ENCODE data around the gene CREB3L2.

CREB3L2 gene

DNA sequence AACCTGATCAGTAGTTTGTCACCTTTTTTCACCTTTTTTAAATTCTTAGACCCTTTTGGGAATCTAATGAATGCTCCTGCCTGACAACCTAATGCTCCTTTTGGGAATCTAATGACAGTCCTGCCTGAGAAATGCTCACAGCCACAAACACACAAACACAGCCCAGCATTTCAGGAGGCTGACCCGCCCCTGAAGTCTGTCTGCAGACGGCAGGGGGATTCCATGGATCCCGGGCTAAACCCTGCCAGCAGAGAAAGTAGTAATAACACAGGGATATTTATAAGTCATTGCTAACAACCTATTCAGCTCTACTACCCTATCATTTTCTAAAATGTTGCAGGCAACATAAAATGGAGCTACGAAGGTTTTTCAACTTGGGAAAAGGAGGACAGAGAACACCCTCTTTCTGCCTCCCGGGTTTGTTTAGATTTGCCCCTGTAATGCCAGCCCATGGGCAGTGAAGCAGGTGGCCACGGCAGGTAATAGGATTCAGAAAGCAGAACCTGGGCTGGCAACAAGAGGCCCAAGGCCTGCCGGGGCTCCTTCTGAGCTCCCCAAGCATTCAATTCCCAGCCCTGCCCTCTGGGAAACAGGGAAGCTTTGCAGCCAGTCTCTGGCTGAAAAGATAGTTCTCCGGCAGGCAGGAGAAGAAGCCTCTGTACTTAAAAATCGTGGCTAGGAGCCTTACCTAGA is 65.2 kb downstream of the CREB3L2 start:
- H3K9me3 ChIP-seq (ENCODE audit: control insufficient read depth in 1 of 2, low read length in 2 of 2), result no peaks in the 10 kb centered on the region
- H3K27ac ChIP-seq (ENCODE audit: low read length), result peak overlapping the region; percentile 68
- H3K36me3 ChIP-seq (ENCODE audit: control insufficient read depth in 1 of 2, insufficient read depth in 2 of 2, low read length in 2 of 2), result no peaks in the 10 kb centered on the region
- peaks cover 33 to 37% of the 10 kb centered on the region in 2 donors for H3K4me1 ChIP-seq (ENCODE audit: control insufficient read depth in 1 of 2, insufficient read depth in 2 of 2, low read length in 2 of 2)
- H3K27me3 ChIP-seq (ENCODE audit: low read depth, low read length), result no peaks in the 10 kb centered on the region
- H3K4me3 ChIP-seq (ENCODE audit: low read depth in 1 of 2, low read length in 2 of 2), result peak overlapping the region in 1 of 2 donors; percentile 28

DNA sequence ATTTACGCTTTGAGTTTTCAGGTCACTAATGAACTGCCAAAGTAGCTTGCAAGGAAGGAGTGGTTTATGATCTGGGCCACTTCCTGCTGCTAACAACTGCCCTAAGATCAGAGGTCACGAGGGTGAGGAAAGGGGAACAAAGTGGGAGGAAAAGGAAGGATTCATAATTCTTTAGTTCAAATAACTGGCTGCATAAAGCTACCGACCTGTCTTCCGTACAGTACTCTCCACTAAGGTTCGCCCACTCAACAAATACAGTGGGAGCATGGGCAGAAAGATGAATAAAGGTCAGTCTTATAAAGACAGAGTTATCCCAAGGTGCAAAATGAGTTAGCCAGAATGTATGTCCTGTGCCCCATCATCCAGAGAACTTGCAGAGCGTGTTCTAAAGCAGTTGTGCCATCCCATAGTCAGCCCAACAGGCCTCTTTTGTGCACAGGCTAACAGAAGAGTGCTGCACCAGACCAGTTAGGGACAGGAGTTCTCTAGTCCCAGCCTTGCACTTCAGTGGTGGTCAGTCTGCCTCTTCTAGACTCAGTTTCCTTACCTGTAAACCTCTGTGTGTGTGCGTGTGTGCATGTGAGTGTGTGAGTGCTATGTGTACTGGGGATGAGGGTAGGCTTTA is 65.9 kb downstream of the CREB3L2 start:
- no peaks in the 10 kb centered on the region for H3K9me3 ChIP-seq (ENCODE audit: control insufficient read depth in 1 of 2, low read length in 2 of 2)
- peak overlapping the region; percentile 68 for H3K27ac ChIP-seq (ENCODE audit: low read length)
- H3K36me3 ChIP-seq (ENCODE audit: control insufficient read depth in 1 of 2, insufficient read depth in 2 of 2, low read length in 2 of 2), result no peaks in the 10 kb centered on the region
- peaks cover 27 to 37% of the 10 kb centered on the region in 2 donors for H3K4me1 ChIP-seq (ENCODE audit: control insufficient read depth in 1 of 2, insufficient read depth in 2 of 2, low read length in 2 of 2)
- peak overlapping the region in 1 of 2 donors; percentile 28 for H3K4me3 ChIP-seq (ENCODE audit: low read depth in 1 of 2, low read length in 2 of 2)
- H3K27me3 ChIP-seq (ENCODE audit: low read depth, low read length), result no peaks in the 10 kb centered on the region

DNA sequence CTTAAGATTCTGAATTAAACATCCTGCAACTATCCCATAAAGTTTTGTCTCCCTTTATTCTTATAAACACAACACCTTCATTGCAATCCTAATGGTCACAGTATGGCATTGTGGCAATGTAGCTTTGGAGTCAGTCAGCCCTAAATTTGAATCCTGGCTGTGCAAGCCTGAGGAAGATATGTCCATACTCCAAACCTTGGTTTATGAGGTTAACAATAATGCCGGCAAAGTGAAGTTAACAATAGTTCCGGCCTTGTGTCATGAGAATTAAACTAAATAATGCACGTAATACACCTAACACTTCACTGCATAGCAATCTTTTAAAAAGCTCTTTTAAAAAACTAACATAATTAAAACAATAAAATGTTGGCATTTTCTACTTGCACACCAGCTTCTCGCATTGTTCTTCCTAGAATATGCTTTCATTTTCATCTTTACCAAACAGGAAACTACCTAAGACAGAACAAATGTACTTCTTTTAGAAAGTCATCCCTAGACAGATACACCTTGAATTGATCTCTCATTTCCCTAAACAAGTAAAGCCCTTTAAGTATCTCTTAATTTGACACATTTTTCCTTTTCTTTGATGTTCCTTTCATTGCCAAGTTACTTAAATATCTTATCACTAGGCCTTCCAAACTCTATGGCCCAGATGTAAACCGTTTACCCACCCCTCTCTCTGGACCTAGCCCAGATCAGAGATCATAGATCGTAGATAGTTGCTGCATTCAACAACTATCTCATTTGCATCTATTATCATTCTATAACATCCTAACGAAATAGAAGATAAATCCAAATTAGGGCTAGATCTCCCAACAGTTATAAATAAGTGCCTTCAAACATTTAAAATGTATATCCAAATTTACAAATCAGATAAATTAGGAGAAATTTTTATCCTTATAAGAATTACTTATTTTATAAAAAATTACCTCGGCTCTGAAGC is 66.7 kb downstream of the CREB3L2 start:
- Histone ChIP-seq H3K4me1 (ENCODE audit: control insufficient read depth in 1 of 2, insufficient read depth in 2 of 2, low read length in 2 of 2) (peaks cover 27 to 37% of the 10 kb centered on the region in 2 donors), H3K27me3 (ENCODE audit: low read depth, low read length) (no peaks in the 10 kb centered on the region), H3K9me3 (ENCODE audit: control insufficient read depth in 1 of 2, low read length in 2 of 2) (no peaks in the 10 kb centered on the region), H3K4me3 (ENCODE audit: low read depth in 1 of 2, low read length in 2 of 2) (peak overlapping the region in 1 of 2 donors; percentile 60), H3K36me3 (ENCODE audit: control insufficient read depth in 1 of 2, insufficient read depth in 2 of 2, low read length in 2 of 2) (no peaks in the 10 kb centered on the region), H3K27ac (ENCODE audit: low read length) (peak overlapping the region; percentile 68)

- Histone ChIP-seq H3K4me1 (ENCODE audit: control insufficient read depth in 1 of 2, insufficient read depth in 2 of 2, low read length in 2 of 2) (peaks cover 27 to 37% of the 10 kb centered on the region in 2 donors), H3K27ac (ENCODE audit: low read length) (peak overlapping the region; percentile 68), H3K36me3 (ENCODE audit: control insufficient read depth in 1 of 2, insufficient read depth in 2 of 2, low read length in 2 of 2) (no peaks in the 10 kb centered on the region), H3K27me3 (ENCODE audit: low read depth, low read length) (no peaks in the 10 kb centered on the region), H3K4me3 (ENCODE audit: low read depth in 1 of 2, low read length in 2 of 2) (peak overlapping the region in 1 of 2 donors; percentile 60), H3K9me3 (ENCODE audit: control insufficient read depth in 1 of 2, low read length in 2 of 2) (no peaks in the 10 kb centered on the region)
These were observed 67.6 kb downstream of the CREB3L2 start for GRCh38 chr7:137934176-137934826.

DNA sequence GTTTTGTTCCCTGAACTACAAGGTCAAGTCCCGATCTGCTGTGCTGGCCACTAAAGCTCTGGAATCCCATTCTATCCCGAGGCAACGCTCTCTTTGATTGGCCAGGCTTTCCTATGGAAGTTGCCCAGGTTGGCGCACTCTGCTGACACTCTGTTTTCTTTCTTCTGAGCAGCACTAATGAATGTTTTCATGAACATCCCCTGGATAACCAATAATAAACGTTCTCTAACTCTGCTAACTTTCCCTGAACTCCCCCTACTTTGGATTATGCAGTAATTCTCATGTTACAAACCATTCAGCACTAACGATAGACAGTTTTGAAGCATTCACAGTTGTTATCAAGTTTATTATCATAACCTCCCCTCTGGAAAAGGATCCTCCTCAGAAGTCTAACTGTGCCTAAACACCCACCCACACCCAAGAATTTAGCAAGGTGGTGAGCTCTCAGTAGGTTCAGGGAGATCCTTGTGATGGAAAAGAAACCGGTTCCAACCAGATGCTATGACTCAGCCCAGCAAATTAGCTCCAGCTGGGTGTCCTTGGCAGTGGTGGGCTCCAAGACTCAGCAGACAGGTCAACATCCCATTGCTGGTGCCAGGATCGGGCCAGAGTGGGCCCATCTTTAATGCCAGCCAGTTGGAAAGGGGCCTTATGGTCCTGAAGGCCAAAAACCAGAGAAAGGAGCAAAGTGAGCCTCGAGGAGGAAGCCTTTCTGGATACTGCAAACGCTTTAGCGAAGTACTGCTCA is 68.4 kb downstream of the CREB3L2 start:
- no peaks in the 10 kb centered on the region for H3K36me3 ChIP-seq (ENCODE audit: control insufficient read depth in 1 of 2, insufficient read depth in 2 of 2, low read length in 2 of 2)
- peak overlapping the region; percentile 68 for H3K27ac ChIP-seq (ENCODE audit: low read length)
- no peak overlapping the region for H3K4me3 ChIP-seq (ENCODE audit: low read depth in 1 of 2, low read length in 2 of 2)
- no peaks in the 10 kb centered on the region for H3K27me3 ChIP-seq (ENCODE audit: low read depth, low read length)
- H3K4me1 ChIP-seq (ENCODE audit: control insufficient read depth in 1 of 2, insufficient read depth in 2 of 2, low read length in 2 of 2), result peaks cover 27 to 37% of the 10 kb centered on the region in 2 donors
- H3K9me3 ChIP-seq (ENCODE audit: control insufficient read depth in 1 of 2, low read length in 2 of 2), result no peaks in the 10 kb centered on the region

DNA sequence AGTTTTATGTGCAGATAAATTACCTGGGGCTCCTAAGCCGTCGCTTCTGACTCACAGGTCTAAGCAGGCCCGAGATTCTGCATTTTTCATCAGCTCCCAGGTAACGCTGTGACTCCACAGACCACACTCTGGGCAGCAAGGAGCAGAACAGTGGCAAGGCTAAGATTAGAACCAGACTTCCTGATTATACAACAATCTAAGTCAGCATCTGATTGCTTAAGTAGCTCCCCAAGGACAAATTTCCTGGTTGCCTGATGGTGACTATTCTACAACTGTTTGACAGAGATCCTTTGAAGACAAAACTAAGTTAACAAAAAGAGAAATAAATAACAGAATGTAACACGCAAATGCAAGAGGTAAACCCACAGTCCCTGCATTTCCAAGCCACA is 69.0 kb downstream of the CREB3L2 start:
- Histone ChIP-seq H3K27ac (ENCODE audit: low read length) (peak overlapping the region; percentile 68), H3K4me1 (ENCODE audit: control insufficient read depth in 1 of 2, insufficient read depth in 2 of 2, low read length in 2 of 2) (peaks cover 27 to 37% of the 10 kb centered on the region in 2 donors)

GRCh38 chr7:137931823-137932222 is 70.1 kb downstream of the CREB3L2 start:
- Histone ChIP-seq H3K4me3 (ENCODE audit: low read depth in 1 of 2, low read length in 2 of 2) (no peak overlapping the region), H3K4me1 (ENCODE audit: control insufficient read depth in 1 of 2, insufficient read depth in 2 of 2, low read length in 2 of 2) (peaks cover 23 to 36% of the 10 kb centered on the region in 2 donors), H3K36me3 (ENCODE audit: control insufficient read depth in 1 of 2, insufficient read depth in 2 of 2, low read length in 2 of 2) (peaks cover 6 to 9% of the 10 kb centered on the region in 2 donors), H3K27me3 (ENCODE audit: low read depth, low read length) (no peaks in the 10 kb centered on the region), H3K9me3 (ENCODE audit: control insufficient read depth in 1 of 2, low read length in 2 of 2) (no peaks in the 10 kb centered on the region), H3K27ac (ENCODE audit: low read length) (no peak overlapping the region)

More for the DNA sequence above, 69.0 kb downstream of the CREB3L2 start:
- Histone ChIP-seq H3K27me3 (ENCODE audit: low read depth, low read length) (no peaks in the 10 kb centered on the region), H3K9me3 (ENCODE audit: control insufficient read depth in 1 of 2, low read length in 2 of 2) (no peaks in the 10 kb centered on the region), H3K36me3 (ENCODE audit: control insufficient read depth in 1 of 2, insufficient read depth in 2 of 2, low read length in 2 of 2) (peaks cover 3% of the 10 kb centered on the region in 2 donors), H3K4me3 (ENCODE audit: low read depth in 1 of 2, low read length in 2 of 2) (no peak overlapping the region)

- Histone ChIP-seq H3K27ac (ENCODE audit: low read length) (peak overlapping the region; percentile 50), H3K4me1 (ENCODE audit: control insufficient read depth in 1 of 2, insufficient read depth in 2 of 2, low read length in 2 of 2) (peaks cover 11 to 25% of the 10 kb centered on the region in 2 donors), H3K36me3 (ENCODE audit: control insufficient read depth in 1 of 2, insufficient read depth in 2 of 2, low read length in 2 of 2) (peaks cover 10 to 13% of the 10 kb centered on the region in 2 donors), H3K9me3 (ENCODE audit: control insufficient read depth in 1 of 2, low read length in 2 of 2) (no peaks in the 10 kb centered on the region), H3K27me3 (ENCODE audit: low read depth, low read length) (no peaks in the 10 kb centered on the region), H3K4me3 (ENCODE audit: low read depth in 1 of 2, low read length in 2 of 2) (no peak overlapping the region)
These were observed 71.3 kb downstream of the CREB3L2 start for GRCh38 chr7:137930581-137930980.

DNA sequence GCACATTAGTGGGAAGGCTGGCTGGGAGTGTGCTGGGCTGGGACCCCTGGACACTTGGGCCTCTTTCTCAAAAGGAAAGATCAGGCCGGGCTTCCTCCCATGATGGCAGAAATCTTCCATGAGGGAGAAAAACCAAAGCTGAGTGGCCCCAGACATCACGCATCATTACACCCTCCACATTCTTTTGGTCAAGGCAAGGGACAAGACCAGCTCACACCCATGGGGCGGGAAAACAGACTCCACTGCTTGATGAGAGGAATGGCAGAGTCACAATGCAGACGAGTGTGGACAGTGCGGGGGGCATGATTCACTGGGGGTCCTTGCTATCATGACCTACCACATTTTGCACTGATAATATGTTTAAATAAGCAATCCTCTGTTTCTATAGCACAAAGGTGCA is 73.3 kb downstream of the CREB3L2 start:
- Histone ChIP-seq H3K27me3 (ENCODE audit: low read depth, low read length) (no peaks in the 10 kb centered on the region), H3K4me3 (ENCODE audit: low read depth in 1 of 2, low read length in 2 of 2) (no peak overlapping the region), H3K36me3 (ENCODE audit: control insufficient read depth in 1 of 2, insufficient read depth in 2 of 2, low read length in 2 of 2) (peaks cover 15 to 20% of the 10 kb centered on the region in 2 donors), H3K9me3 (ENCODE audit: control insufficient read depth in 1 of 2, low read length in 2 of 2) (no peaks in the 10 kb centered on the region), H3K27ac (ENCODE audit: low read length) (no peak overlapping the region), H3K4me1 (ENCODE audit: control insufficient read depth in 1 of 2, insufficient read depth in 2 of 2, low read length in 2 of 2) (peaks cover 2 to 15% of the 10 kb centered on the region in 2 donors)

- peaks cover 0 to 2% of the 10 kb centered on the region in 2 donors for H3K4me1 ChIP-seq (ENCODE audit: control insufficient read depth in 1 of 2, insufficient read depth in 2 of 2, low read length in 2 of 2)
- H3K36me3 ChIP-seq (ENCODE audit: control insufficient read depth in 1 of 2, insufficient read depth in 2 of 2, low read length in 2 of 2), result peaks cover 19 to 20% of the 10 kb centered on the region in 2 donors
- no peaks in the 10 kb centered on the region for H3K27me3 ChIP-seq (ENCODE audit: low read depth, low read length)
- no peak overlapping the region for H3K4me3 ChIP-seq (ENCODE audit: low read depth in 1 of 2, low read length in 2 of 2)
- no peaks in the 10 kb centered on the region for H3K9me3 ChIP-seq (ENCODE audit: control insufficient read depth in 1 of 2, low read length in 2 of 2)
- no peak overlapping the region for H3K27ac ChIP-seq (ENCODE audit: low read length)
These were observed 74.5 kb downstream of the CREB3L2 start for GRCh38 chr7:137927386-137927785.
